H1 (cell line): ENCODE results near the gene SUCNR1. TPM values are rescaled to one million over a fixed set of nuclear protein-coding genes. Genes with fewer than 3 reads are reported as not detected.

Source experiments
- CTCF ChIA-PET: fragments of 300-600 bp; sonication (Branson Sonifier 250); formaldehyde crosslinking; loops from one replicate; lab custom pipeline; 2021; ENCODE audit not compliant: partially characterized antibody; lab: Charles Lee
- POLR2A ChIA-PET: fragments of 300-600 bp; sonication (Branson Sonifier 250); formaldehyde crosslinking; loops from one replicate; lab custom pipeline; 2021; ENCODE audit warnings: inconsistent platforms; ENCODE audit not compliant: partially characterized antibody; lab: Charles Lee
- DNase-seq, 2 experiments: peaks; one replicate each; pipeline versions ENCODE4 v3.0.0 to v3.0.0-alpha.2; 2010 to 2022; ENCODE audit warnings: low spot score in 2 of 2, low read depth in 1 of 2, mixed read lengths in 1 of 2
- FAIRE-seq: peaks from 2 replicates; lab custom pipeline; 2011; peaks lifted over from hg19 to GRCh38; lab: Jason Lieb, UNC
- H2AFZ ChIP-seq: 2 replicates; pipeline ENCODE4 v1.8.1; 2012; ENCODE audit warnings: low read length, inconsistent platforms
- H2AK5ac ChIP-seq: 2 replicates; pipeline ENCODE4 v1.6.1; 2013; ENCODE audit warnings: low read depth, low read length
- H2BK120ac ChIP-seq: replicated peaks from 2 replicates; pipeline ENCODE3; 2013; ENCODE audit warnings: low read depth, low read length, inconsistent platforms
- H2BK12ac ChIP-seq: 2 replicates; pipeline ENCODE4 v1.6.1; 2013; ENCODE audit warnings: low read depth, low read length
- H2BK15ac ChIP-seq: 2 replicates; pipeline ENCODE4 v1.6.1; 2013; ENCODE audit warnings: low read length
- H2BK20ac ChIP-seq: 2 replicates; pipeline ENCODE4 v1.6.1; 2013; ENCODE audit warnings: low read length
- H2BK5ac ChIP-seq: 2 replicates; pipeline ENCODE4 v1.6.1; 2013; ENCODE audit warnings: low read depth, low read length
- H3K14ac ChIP-seq: 2 replicates; pipeline ENCODE4 v1.6.1; 2013; ENCODE audit warnings: inconsistent platforms; ENCODE audit not compliant: insufficient read length
- H3K18ac ChIP-seq: 2 replicates; pipeline ENCODE4 v1.6.1; 2013; ENCODE audit warnings: low read length; ENCODE audit errors: extremely low read depth
- H3K23ac ChIP-seq: 2 replicates; pipeline ENCODE4 v1.6.1; 2013; ENCODE audit warnings: inconsistent platforms; ENCODE audit not compliant: insufficient read length
- H3K23me2 ChIP-seq: 2 replicates; pipeline ENCODE4 v1.6.1; 2013; ENCODE audit warnings: low read depth, low read length
- H3K27ac ChIP-seq: 2 replicates; pipeline ENCODE4 v1.6.1; 2011; ENCODE audit warnings: low read depth, low read length, inconsistent platforms
- H3K27me3 ChIP-seq, 4 experiments: replicated peaks in 1 of 4; 1 replicate in 1 of 4; 2 replicates in 3 of 4; pipeline versions ENCODE4 v1.6.1 to v1.8.1; 2011 to 2013; ENCODE audit warnings: low read length in 3 of 4, mild to moderate bottlenecking in 3 of 4, inconsistent platforms in 2 of 4, mixed read lengths in 2 of 4, moderate library complexity in 1 of 4; ENCODE audit not compliant: control insufficient read depth in 3 of 4, insufficient read depth in 3 of 4; ENCODE audit errors: extremely low read depth in 1 of 4
- H3K36me3 ChIP-seq, 4 experiments: 2 replicates each; pipeline versions ENCODE4 v1.6.1 to v1.8.1; 2011 to 2013; ENCODE audit warnings: mild to moderate bottlenecking in 4 of 4, low read length in 3 of 4, moderate library complexity in 2 of 4, control low read depth in 1 of 4, inconsistent platforms in 1 of 4; ENCODE audit not compliant: insufficient read depth in 4 of 4, control insufficient read depth in 2 of 4
- H3K4ac ChIP-seq: replicated peaks from 2 replicates; pipeline ENCODE3; 2013; ENCODE audit warnings: low read length, low read depth, mixed read lengths, inconsistent platforms; ENCODE audit not compliant: insufficient read length
- H3K4me1 ChIP-seq, 4 experiments: replicated peaks in 1 of 4; 1 replicate in 1 of 4; 2 replicates in 3 of 4; pipeline versions ENCODE4 v1.6.1 to v1.8.1; 2011 to 2013; ENCODE audit warnings: low read length in 3 of 4, inconsistent platforms in 2 of 4, mixed read lengths in 1 of 4; ENCODE audit not compliant: insufficient read depth in 4 of 4, control insufficient read depth in 3 of 4
- H3K4me2 ChIP-seq, 2 experiments: 2 replicates each; pipeline versions ENCODE4 v1.6.1 to v1.8.1; 2011 to 2013; ENCODE audit warnings: low read depth in 2 of 2, low read length in 2 of 2, control low read depth in 1 of 2, inconsistent platforms in 1 of 2, mild to moderate bottlenecking in 1 of 2; ENCODE audit not compliant: insufficient read depth in 1 of 2
- H3K4me3 ChIP-seq, 4 experiments: fragments of 200-600, 300-600 bp in 1 of 4; sonication (generic), shearing (Covaris generic), sonication (Bioruptor Twin) in 1 of 4; 2 replicates each; pipeline versions ENCODE4 v1.5.1 to v1.8.1; 2011 to 2016; ENCODE audit warnings: low read length in 4 of 4, low read depth in 3 of 4, control low read depth in 2 of 4, inconsistent platforms in 2 of 4, mild to moderate bottlenecking in 2 of 4, mixed read lengths in 1 of 4, moderate library complexity in 1 of 4; ENCODE audit not compliant: insufficient read depth in 2 of 4; ENCODE audit errors: extremely low read depth in 1 of 4
- H3K56ac ChIP-seq: replicated peaks from 2 replicates; pipeline ENCODE3; 2013; ENCODE audit warnings: low read depth, mild to moderate bottlenecking, mixed read lengths, low read length, inconsistent platforms; ENCODE audit not compliant: insufficient read length
- H3K79me1 ChIP-seq: 2 replicates; pipeline ENCODE4 v1.6.1; 2013; ENCODE audit warnings: low read depth, low read length, control low read depth
- H3K79me2 ChIP-seq, 2 experiments: 2 replicates each; pipeline versions ENCODE4 v1.6.1 to v1.8.1; 2012 to 2013; ENCODE audit warnings: low read length in 2 of 2, mild to moderate bottlenecking in 2 of 2, inconsistent platforms in 1 of 2; ENCODE audit not compliant: insufficient read depth in 2 of 2, control insufficient read depth in 1 of 2
- H3K9ac ChIP-seq, 4 experiments: replicated peaks in 1 of 4; 1 replicate in 1 of 4; 2 replicates in 3 of 4; pipeline versions ENCODE4 v1.6.1 to v1.8.1; 2011 to 2013; ENCODE audit warnings: low read depth in 3 of 4, low read length in 3 of 4, control low read depth in 2 of 4, mild to moderate bottlenecking in 2 of 4, moderate library complexity in 2 of 4, inconsistent platforms in 1 of 4; ENCODE audit errors: extremely low read depth in 1 of 4
- H3K9me3 ChIP-seq, 2 experiments: 2 replicates each; pipeline versions ENCODE4 v1.6.1 to v1.8.1; 2012 to 2013; ENCODE audit warnings: mild to moderate bottlenecking in 2 of 2, moderate library complexity in 2 of 2, control low read depth in 1 of 2, inconsistent platforms in 1 of 2, low read depth in 1 of 2, low read length in 1 of 2, mixed read lengths in 1 of 2; ENCODE audit not compliant: insufficient read depth in 2 of 2
- H4K20me1 ChIP-seq, 2 experiments: replicated peaks in 1 of 2; 2 replicates each; pipeline versions ENCODE3 to v1.8.1; 2011 to 2013; ENCODE audit warnings: inconsistent platforms in 2 of 2, low read length in 2 of 2, mild to moderate bottlenecking in 1 of 2; ENCODE audit not compliant: insufficient read depth in 2 of 2, control insufficient read depth in 1 of 2
- H4K5ac ChIP-seq: 2 replicates; pipeline ENCODE4 v1.6.1; 2013; ENCODE audit warnings: low read length, low read depth, mixed read lengths, inconsistent platforms; ENCODE audit not compliant: insufficient read length
- H4K8ac ChIP-seq: 2 replicates; pipeline ENCODE4 v1.8.0; 2013; ENCODE audit warnings: mild to moderate bottlenecking, moderate library complexity, low read length, inconsistent platforms; ENCODE audit not compliant: insufficient read depth; ENCODE audit errors: extremely low read depth
- H4K91ac ChIP-seq: replicated peaks from 2 replicates; pipeline ENCODE3; 2013; ENCODE audit warnings: low read length, mixed read lengths, inconsistent platforms; ENCODE audit not compliant: insufficient read length
- ASH2L ChIP-seq: fragments of 200-600, 300-600 bp; sonication (generic); IDR thresholded peaks from one replicate; pipeline ENCODE4 v1.7.1; 2017; ENCODE audit warnings: low read length
- BRCA1 ChIP-seq: IDR thresholded peaks from 2 replicates; pipeline ENCODE4 v1.6.1; 2012; ENCODE audit warnings: low read depth, low read length, improper control_type of control experiment
- CREB1 ChIP-seq: IDR thresholded peaks from 2 replicates; pipeline ENCODE4 v1.6.1; 2012; ENCODE audit warnings: inconsistent platforms
- EGR1 ChIP-seq: IDR thresholded peaks from 2 replicates; pipeline ENCODE4 v1.6.1; 2011; ENCODE audit warnings: low read depth, low read length, borderline replicate concordance
- FOSL1 ChIP-seq: IDR thresholded peaks from 2 replicates; pipeline ENCODE4 v1.6.1; 2011; ENCODE audit warnings: mild to moderate bottlenecking, low read depth, low read length, moderate library complexity; ENCODE audit not compliant: insufficient read depth
- GABPA ChIP-seq: IDR thresholded peaks from 2 replicates; pipeline ENCODE4 v1.6.1; 2011; ENCODE audit warnings: mild to moderate bottlenecking, low read length, moderate library complexity, borderline replicate concordance; ENCODE audit not compliant: insufficient read depth
- JUN ChIP-seq: IDR thresholded peaks from 2 replicates; pipeline ENCODE4 v1.6.1; 2011; ENCODE audit warnings: low read depth, mild to moderate bottlenecking, improper control_type of control experiment, low read length
- KDM1A ChIP-seq: fragments of 200-600, 300-600 bp; sonication (generic); IDR thresholded peaks from 2 replicates; pipeline ENCODE4 v1.7.1; 2016; ENCODE audit warnings: mild to moderate bottlenecking, low read length, borderline replicate concordance
- PHF8 ChIP-seq: fragments of 200-600 bp; sonication (generic); conservative IDR thresholded peaks from 2 replicates; pipeline ENCODE4 v1.7.1; 2012; ENCODE audit warnings: low read depth, mild to moderate bottlenecking, inconsistent platforms, low read length, moderate library complexity
- RAD21 ChIP-seq, 2 experiments: IDR thresholded peaks in 1 of 2; conservative IDR thresholded peaks in 1 of 2; 2 replicates each; pipeline ENCODE4 v1.6.1; 2011; ENCODE audit warnings: low read depth in 2 of 2, low read length in 2 of 2, improper control_type of control experiment in 1 of 2, inconsistent platforms in 1 of 2, mild to moderate bottlenecking in 1 of 2, moderate library complexity in 1 of 2
- RNF2 ChIP-seq: fragments of 200-900, 300-1000 bp; sonication (generic); IDR thresholded peaks from 2 replicates; pipeline ENCODE4 v1.7.1; 2016; ENCODE audit warnings: borderline replicate concordance, low read depth, mild to moderate bottlenecking, antibody characterized with exemption, low read length; ENCODE audit not compliant: poor library complexity, severe bottlenecking; ENCODE audit errors: missing control alignments
- TAF1 ChIP-seq: IDR thresholded peaks from 2 replicates; pipeline ENCODE4 v1.6.1; 2011; ENCODE audit warnings: mild to moderate bottlenecking, low read depth, low read length
- USF2 ChIP-seq: IDR thresholded peaks from 2 replicates; pipeline ENCODE4 v1.6.1; 2011; ENCODE audit warnings: low read length, improper control_type of control experiment
- WGBS, 2 experiments: shearing (Covaris generic) in 1 of 2; methylation state at CpG; one replicate each; pipeline versions ENCODE4 v1.1.6 to v1.1.7; 2013 to 2015; ENCODE audit warnings: low lambda C conversion rate in 2 of 2, mixed read lengths in 2 of 2, inconsistent platforms in 1 of 2, low coverage in 1 of 2, missing lambda C conversion rate in 1 of 2; ENCODE audit not compliant: insufficient replicate concordance in 2 of 2, insufficient coverage in 1 of 2, insufficient read length in 1 of 2; ENCODE audit errors: extremely low coverage in 1 of 2, missing lambda C conversion rate in 1 of 2; 5-methylcytosine and 5-hydroxymethylcytosine counted together
- polyA plus RNA-seq, 7 experiments: library from polyadenylated mRNA; depleted of rRNA in 3 of 7; stranded (reverse) in 5 of 7; unstranded in 2 of 7; fragments of >200 nt in 5 of 7; fragments of 200-250 nt in 2 of 7; gene quantifications; 1 replicate in 5 of 7; 2 replicates in 1 of 7; 4 replicates in 1 of 7; pipeline versions ENCODE4 v1.2.1 to v1.2.3, GENCODE V29; 2011 to 2013; ENCODE audit warnings: missing spikeins in 2 of 7, mixed read lengths in 2 of 7
- total RNA-seq: library from RNA; stranded (reverse); fragmentation: NEBNext Ultra II Directional; extraction: Animal tissue kit (Norgen Biotek cat#: 25700); gene quantifications from 2 replicates; pipeline ENCODE4 v1.2.1, GENCODE V29; 2021

The SUCNR1 gene
- total and polyA plus RNA-seq, 2 of the 8 experiments (the other 6 are each of a cell fraction or from before 2014, with no cell fraction given), result not detected

DNA sequence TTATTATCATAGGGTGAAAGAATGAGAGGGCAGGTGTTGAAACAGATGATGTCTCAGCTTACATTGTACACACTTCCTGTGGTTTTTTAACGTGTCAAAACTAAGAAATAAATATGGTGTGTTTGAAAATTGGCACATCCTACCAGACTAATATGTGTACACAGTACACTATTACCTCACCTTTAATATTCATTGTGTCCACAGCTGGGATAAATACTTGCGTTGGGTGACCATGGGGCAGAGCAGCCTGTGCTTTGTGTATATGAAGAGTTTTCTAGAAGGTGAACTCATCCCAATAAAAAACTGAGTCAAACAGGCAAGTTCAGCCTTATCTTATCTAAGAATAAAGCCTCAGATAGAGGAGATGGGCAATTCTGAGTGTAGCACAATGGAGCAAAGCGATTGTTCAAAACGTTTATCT, 17.3 kb downstream of the SUCNR1 start:
- Histone ChIP-seq H4K5ac (no peak overlapping the region), H4K91ac (no peak overlapping the region), H3K23ac (no peak overlapping the region), H3K23me2 (no peaks in the 10 kb centered on the region), H3K79me1 (no peaks in the 10 kb centered on the region), H2AK5ac (no peak overlapping the region), H3K27ac (no peak overlapping the region), H3K9ac (no peak overlapping the region), H2BK5ac (no peak overlapping the region), H2AFZ (no peak overlapping the region), H3K4ac (no peak overlapping the region), H3K36me3 (no peaks in the 10 kb centered on the region), H2BK12ac (no peak overlapping the region), H3K4me1 (peaks cover 0 to 2% (median 0%) of the 10 kb centered on the region in 4 experiments; a peak in 2 of 7 replicates), H3K79me2 (no peaks in the 10 kb centered on the region), H2BK15ac (no peak overlapping the region), H2BK120ac (no peak overlapping the region), H3K4me2 (no peak overlapping the region), H3K56ac (no peak overlapping the region), H4K20me1 (no peaks in the 10 kb centered on the region), H3K4me3 (no peak overlapping the region), H4K8ac (no peak overlapping the region), H2BK20ac (no peak overlapping the region), H3K18ac (no peak overlapping the region), H3K14ac (no peak overlapping the region), H3K27me3 (peaks cover 0 to 1% (median 0%) of the 10 kb centered on the region in 4 experiments; a peak in 1 of 7 replicates), H3K9me3 (no peaks in the 10 kb centered on the region)
- DNase-seq (no peak), FAIRE-seq (no peak)
- TF ChIP-seq USF2 (no peak), BRCA1 (no peak), TAF1 (no peak), GABPA (no peak), EGR1 (no peak), KDM1A (no peak), JUN (no peak), PHF8 (no peak), CREB1 (no peak), RAD21 (IDR thresholded peaks at IDR 0.05 in 1 of 2, conservative IDR thresholded peaks at IDR 0.05 in 1 of 2; ENCODE audit: low read depth in 2 of 2, low read length in 2 of 2) (no peak), FOSL1 (no peak), RNF2 (no peak), ASH2L (no peak)
- ChIA-PET CTCF (no interaction called here), POLR2A (no interaction called here)
- 89% methylated on average over 4 of the region's 4 CpGs; no CpG with 5 or more reads in 1 of the 2 experiments for WGBS, 2 experiments
